ENCODE data around the gene CASTOR1.
A peak's percentile ranks its signal among the peaks of the same experiment; 100 is the strongest.

CASTOR1 gene

DNA sequence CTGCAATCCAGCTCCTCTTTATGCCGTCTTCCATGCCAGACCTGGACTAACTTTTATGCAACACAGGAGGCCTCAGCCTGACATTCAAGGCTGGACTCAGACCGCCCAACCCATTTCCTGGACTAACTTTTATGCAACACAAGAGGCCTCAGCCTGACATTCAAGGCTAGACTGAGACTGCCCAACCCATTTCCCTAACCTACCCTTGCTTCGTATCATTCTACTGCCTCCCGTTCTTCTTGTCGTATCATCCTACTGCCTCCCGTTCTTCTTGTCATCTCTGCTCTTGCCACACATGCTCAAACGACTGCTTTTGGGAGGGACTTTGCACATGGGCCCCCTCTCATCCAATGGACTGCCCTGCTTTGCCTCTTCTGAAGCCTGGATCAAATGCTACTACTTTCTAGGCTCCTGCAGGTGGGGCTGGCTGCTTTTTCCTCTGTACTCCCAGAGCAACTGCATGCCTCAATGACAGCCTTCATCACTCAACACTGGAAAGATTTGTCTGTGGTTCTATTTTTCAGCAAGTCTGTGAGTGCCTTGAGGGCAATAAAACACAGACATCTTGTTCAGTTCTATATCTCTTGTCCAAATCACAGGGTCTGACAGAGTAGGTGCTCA, 29.6 kb upstream of the CASTOR1 start:
- no peak for DNase-seq

DNA sequence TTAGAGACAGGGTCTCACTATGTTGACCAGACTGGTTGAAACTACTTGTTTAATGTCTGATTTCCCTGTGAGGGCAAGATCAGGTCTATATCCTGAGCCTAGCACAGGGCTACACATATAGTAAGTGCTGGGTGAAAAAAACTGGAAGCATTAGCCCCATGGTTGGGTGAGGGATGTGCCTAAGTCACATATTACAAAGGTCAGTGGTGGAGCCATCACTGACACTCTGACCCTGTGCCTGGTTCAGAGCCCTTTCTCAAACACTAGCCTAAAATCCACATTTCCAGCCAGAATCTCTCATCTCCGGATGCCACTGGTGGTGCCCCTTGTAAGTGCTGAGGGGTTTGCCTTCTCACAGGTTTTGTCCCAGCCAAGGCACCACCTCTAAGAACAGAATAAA, 28.5 kb upstream of the CASTOR1 start:
- DNase-seq, result no peak

DNA sequence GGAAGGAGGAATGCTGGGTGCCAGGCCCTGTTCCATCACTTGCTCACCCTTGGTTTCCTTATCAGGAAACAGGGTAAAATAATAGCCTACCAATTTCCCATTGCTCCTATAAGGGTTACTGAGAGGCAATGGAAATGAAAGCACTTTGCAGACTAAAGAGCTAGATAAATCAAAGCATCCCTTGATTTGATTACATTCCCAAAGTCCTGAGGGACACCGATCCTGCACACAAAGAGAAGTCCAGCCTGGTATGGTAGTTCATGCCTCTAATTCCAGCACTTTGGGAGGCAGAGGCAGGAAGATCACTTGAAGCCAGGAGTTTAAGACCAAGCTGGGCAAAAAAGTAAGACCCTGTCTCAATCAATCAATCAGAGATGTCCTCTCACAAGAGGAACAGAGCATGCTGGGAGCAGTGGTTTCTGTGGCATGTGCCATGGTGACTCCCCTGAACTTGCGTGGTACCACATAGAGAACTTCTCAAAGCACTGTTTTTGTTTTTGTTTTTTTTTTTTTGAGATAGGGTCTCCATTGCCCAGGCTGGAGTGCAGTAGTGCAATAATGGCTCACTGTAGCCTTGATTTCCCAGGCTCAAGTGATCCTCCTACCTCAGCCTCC, 26.8 kb upstream of the CASTOR1 start:
- DNase-seq, result no peak

DNA sequence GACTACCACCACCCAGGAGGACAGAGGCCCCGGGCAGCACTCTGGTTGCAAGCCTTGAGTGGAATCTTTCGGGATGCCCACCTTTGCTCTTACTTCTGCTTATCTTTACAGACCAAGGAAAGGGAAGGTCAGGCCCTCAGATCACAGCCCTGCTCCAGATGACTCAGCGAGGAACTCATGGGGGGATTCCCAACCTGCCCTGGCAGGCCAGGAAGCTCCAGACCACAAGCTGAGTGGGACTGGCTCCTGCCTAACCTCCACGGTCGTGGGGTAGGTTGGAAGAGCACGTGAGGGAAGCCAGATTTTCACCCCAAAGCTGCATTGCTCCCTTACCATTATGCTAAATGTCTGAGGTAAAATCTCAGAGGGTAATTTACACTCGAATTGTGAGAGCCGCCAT, 25.6 kb upstream of the CASTOR1 start:
- DNase-seq, result no peak

DNA sequence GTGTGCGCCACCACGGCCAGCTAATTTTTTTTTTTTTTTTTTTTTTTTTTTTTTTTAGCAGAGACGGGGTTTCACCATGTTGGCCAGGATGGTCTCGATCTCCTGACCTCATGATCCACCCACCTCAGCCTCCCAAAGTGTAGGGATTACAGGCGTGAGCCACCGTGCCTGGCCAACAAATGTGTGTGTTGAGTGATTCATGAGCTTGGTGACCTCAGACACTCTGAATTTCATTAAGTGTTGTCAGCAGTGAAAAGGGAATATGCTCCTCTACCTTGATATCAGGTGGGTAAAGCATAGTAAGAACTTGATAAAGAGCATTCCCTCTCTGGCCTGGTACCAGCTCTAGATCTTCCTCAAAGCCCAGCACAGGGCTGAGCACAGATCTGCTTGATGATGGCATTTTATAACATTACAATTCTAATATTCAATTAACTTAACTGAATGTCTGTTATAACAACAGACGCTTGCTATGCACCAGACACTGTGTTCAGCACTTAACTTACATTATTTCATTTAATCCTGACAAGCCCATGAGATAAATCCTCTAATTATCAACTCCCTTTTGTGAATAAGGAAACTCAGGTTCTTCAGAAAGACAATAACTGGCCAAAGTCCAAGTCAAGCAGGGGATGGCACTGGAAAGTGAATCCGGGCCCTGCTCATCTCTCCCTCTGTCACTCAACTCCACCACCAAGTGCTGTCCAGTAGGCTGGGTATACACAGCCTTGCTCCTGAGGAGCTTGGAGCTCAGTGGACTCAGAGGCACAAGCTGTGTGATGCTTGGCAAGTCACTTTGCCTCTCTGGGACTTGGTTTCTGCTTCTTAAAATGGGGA, 24.4 kb upstream of the CASTOR1 start:
- DNase-seq, result no peak

DNA sequence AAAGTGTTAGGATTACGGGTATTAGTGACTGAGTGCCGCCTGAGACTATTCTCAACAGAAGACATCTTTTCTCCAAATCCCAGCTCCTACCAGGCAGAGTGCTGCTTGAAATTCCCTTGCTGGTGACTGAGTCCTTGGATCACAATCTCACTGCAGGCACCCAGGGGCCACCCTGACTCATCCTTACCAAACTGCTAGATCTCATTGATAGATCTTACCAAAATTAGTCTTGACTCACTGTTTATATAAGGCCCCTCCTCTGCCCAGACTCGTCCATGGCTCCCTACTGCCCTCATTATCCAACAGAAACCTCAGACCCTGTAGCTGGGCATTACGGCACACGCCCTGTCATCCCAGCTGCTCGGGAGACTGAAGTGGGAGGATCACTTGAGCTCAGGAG, 22.7 kb upstream of the CASTOR1 start:
- no peak for DNase-seq

DNA sequence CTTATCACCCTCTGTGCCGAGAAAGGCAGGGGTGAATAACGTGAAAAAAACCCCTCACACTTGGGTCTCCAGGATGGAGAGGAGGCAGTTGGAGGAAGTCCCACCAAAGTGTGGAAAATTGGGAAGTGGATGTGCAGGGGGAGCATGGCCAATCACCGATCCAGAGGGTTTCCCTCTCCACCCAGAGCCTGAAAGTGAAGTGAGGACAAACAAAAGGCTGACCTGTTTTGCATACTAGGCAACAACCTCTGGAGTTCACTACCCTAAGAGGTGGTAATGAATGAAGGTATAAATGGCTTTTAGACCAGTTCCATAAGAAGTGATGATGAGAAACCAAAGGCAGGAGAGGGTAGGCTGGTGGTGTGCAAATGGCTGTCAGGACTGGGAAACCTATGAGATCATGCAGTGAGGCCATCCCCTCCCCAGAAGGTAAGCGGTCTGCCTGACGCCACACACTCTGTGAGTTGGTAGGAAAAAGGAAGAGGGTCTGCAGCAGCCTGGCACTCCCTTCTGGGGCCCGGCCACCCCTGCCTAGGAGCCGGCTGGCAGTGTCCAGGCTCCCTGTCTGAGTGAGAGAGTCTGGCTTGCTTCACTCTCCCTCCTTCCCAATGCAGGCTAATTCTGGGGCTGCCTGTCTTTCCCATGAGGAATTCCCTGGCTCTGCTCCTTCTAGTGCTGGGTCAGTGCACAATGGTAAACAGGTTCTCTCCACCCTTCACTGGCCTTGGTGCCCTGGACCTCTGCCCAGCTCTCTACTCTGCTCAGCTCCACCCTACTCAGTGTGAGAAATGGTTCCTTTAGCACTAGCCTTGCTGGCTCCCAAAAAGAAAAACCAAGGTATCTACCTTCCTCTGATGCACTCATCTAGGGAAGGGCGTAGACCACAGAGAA, 21.8 kb upstream of the CASTOR1 start:
- DNase-seq, result no peak

DNA sequence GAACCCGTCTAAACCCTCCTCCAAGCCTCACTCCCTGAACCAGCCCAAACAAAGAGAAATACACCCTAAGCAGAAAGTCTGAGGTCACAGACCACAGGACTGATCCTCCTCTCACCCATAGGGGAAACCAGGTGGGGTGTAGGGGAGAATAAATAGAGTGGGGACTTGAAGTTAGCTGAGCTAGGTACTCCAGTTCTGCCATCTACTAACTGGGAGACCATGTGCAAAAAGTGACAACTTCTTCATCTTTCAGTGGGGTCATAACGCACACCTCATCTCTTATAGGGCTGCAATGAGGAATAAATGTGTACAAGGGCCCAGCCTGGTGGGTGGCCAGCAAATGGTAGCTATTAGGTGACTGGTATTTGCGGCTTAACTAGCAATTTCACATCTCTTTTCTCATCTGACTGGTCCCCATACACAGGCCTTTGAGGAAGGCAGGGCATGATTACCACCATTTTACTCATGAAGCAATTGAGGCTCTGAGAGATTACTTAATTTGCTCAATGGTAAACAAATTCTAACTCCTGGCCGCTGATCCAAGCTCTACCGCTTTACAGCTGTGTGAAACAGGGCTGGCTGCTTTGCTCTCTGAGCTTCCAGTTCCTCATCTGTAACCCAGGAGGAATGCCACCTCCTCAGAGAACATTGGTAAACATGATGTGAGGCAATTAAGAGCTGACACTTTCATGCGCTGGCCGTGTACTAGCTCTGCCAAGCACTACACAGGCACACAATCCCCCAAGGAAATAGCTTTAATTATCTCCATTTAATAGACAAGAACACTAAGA, 20.8 kb upstream of the CASTOR1 start:
- DNase-seq, result peak; percentile 35

DNA sequence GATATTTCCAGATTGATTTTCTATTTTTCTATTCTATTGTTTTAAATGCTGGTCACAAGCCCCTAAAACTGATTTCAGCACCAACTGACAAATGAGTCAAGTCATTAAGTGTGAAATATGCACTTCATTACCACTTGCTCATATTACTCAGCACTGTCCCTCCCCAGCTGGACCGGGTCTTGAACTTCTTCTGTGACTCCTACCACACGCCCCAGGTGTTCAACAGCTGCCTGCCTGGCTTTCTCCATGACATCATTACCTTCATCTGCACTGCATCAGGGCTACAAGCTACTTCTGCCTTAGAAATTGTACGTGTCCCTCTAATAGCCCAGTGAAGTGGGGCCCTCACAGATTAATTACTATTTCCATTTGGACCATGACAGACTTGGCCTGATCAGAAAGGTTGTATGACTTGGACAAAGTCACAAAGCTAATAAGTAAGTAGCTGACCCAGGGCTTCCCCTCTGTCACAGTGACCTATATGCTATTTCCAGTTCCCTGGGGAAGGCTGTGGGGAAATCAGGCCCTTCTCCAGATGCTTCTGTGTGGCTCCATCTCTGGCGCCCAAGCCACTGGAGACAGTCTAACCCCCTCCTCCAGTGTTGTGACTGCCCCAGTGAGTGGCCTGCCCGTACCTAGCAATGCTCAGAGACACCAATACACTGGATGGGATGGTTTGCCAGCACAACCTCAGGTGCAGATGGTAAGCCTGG, 19.4 kb upstream of the CASTOR1 start:
- no peak for DNase-seq

DNA sequence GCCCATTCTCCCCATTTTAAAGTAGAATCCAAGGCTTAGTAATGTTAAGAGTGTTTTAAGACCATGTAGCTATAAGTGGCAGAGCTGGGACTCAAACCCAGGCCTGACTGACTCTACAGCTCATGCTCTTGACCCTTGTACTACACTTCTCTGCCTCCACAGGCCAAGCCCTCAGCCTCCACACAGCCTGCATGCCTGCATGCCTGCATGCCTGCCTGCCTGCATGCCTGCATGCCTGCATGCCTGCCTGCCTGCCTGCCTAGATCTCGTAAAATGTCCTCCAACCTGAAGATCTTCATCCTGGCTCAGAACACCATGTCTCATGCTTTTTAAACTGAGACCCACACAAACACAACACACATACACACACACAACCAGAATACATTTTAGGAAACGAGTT, 18.8 kb upstream of the CASTOR1 start:
- DNase-seq, result no peak

DNA sequence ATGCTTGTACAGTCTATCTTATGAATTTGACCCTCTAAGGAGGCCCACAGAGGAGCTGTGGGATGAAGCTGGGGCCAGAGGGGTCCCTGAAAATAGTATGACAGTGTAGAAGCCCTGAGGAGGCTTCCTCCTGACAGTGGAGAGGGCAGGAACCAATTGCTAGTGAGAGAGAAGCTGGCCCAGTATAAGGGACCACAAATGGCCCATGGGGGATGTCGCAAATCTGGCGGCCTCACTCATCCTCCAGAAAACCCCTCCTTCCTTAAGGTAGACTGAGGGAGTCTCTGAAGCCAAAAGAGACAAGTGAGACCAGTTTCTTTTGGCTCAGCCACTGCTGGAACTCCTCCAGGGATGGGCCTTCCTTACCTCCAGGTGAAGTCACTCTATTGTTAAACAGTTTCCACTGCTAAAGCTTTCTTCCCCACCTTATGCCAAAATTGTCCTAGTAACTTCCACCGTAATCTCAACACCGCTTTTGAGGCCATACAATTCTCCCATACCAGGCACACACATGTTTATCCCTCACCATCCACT, 17.8 kb upstream of the CASTOR1 start:
- DNase-seq, result no peak

DNA sequence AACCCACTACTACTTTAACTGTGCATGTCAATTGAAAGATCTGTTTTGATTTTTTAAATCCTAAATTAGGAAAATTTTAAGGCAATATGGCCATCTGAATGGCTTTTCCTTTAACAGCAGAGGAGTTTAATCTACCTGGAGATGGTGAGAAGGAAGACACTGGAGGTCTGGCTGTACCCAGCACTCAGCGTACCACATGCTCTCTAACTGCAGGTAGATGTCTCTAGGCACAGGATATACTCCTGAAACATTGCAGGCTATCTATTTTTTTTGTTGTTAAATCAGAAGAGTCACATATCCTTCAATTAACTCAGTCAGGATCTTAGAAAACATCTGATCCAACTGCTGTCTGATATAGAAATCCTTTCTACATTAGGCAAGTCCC, 17.3 kb upstream of the CASTOR1 start:
- no peak for DNase-seq

DNA sequence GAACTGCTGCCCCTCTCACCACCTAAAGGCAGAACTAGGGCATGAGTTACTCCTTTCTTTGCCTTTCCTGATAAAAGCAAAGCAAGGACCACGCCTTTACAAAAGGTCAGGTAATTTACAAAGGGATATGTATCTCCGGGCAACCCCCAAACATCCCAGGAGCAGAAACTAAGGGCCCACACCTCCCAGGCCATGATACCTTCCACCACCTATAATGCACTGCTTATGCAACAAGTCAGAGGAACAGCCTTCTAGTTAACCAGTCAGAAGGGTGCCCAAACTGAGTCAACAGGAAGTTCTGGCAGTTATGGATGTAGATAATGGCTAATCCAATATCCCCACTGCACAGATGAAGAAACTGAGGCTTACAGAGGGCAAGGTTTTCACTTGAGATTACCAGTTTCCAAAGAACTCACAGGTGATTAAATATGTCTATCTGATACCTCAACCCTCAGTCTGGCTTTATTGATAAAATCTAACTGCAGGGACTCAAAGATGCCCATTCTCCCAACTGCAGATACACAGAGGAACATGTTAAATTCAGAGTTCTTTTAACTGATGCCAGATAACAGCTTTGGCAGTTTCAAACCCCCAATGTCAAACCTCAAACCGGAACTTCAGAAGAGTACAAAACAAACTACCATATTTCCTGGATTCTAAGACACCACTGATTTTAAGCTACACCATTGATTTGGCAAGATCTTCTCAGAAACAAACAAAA, 16.8 kb upstream of the CASTOR1 start:
- DNase-seq, result peak; percentile 92

DNA sequence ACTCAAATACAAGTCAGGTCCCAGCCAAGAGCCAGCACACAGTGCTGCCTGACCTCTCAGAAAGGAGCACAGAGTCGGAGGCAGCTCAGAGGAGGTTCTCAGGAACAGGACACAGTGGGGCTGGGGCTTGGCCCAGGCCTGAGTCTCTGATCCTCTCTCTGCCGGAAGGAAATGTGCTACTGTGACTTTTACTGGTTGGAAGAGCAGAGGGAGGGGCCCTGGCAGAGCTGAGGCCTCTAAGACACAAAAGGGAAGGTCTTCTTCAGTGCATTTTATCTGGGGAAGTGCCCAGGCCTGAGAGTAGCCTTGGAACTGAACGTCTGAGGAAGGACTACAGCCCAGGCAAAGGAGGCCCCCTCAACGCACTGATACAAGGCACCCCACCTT, 16.2 kb upstream of the CASTOR1 start:
- DNase-seq, result peak; percentile 81

DNA sequence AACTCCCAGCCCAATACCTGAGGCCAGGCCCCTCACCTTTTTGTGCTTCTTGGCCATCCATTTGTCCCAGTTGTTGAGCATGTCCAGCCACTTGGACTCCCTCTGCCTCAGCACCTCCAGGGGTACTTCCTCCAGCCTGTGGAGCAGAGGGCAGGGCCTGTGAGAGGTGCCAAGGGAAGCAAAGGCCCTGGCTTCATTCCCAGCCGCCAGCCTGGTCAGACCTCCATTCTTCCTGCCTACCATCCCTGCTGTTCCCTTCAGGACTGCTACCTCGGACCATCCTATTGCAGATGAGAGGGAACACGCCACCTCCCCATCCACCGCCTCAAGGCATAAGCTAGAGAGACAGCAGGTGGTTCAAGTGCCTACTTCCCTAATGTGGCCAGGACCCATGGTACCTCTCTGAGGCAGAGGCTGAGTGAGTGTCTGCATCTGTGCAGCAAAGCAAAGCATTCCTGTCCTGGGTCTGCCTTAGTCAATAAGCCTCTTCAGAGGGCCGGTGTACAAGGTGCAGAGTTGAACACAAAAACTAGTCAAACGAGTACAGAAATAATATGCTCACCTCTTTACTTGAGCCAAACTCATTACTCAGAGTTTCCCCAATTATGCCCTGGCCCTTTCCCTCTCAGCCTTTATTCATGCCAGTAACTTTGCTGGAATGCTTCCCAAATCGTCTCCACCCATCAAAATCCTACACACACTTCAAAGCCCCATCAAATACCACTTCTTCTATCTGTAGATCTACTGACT, 15.4 kb upstream of the CASTOR1 start:
- DNase-seq, result no peak

DNA sequence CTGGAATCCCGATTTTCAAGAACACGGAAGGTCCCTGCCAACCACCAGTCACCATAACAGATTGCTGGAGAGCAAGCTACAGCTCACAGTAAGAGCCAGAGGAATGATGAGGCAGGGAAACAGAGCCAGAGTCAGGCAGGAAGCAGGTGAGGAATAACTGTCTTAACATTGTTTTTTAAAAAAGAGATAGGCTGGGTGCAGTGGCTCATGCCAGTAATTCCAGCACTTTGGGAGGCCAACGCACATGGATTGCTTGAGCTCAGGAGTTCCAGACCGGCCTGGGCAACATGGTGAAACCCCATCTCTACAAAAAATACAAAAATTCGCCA, 13.5 kb upstream of the CASTOR1 start:
- no peak for DNase-seq

DNA sequence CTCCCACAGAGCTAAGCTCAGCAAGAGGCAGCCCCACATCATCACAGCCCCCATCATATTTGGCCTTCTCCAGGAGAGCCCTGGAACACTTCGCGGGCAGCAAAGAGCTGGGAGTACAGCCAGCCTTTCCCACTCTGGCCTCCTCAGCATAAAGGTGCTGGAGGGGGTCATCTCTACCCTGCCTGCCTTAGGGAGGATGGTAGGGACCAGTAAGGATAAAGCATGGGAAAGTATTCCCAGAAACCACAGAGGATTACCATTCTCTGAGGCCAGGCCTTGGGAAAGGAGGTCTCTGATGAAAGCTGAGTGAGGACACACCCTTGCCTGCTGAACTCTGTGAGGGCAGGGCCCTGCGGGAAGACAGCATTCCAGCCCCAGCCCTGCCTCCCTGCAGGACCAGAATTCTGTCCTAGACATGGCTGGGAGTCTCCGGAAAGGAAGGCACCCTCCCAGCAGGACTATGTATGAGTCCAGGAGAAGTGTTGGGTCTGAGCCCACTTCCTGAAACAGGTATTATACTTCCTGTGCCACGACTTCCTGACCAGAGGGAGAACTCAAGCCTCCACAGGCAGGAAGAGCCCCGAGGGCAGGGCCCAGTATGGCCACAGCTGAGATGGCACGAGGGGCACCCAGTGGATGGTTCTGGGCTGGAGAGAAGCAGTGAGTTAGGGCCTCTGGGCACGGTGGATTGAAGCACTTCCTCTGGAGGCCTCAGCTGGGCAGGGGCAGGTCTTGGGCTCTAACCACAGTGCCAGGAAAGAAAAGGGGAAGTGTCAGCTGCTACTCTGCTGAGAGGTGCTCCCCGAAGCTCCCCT, 12.9 kb upstream of the CASTOR1 start:
- DNase-seq, result peak; percentile 62

DNA sequence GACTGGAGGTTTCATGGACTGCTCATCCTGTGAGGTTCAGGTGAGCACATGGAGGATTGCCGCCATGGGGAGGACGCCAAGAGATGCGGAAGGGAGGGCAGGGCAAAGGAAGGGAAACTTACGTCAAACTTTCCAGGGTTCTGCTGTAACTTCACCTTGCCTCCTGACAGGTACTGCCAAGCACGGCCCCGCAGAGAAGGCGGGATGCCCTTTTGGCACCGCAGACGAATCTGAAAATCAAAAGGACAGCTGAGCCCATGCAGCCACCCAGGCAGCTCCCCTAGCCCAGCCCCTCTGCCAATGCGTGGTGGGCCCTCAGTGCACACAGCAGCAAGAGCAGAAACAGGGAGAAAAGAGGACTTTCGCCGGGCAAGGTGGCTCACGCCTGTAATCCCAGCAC, 10.0 kb upstream of the CASTOR1 start:
- no peak for DNase-seq

DNA sequence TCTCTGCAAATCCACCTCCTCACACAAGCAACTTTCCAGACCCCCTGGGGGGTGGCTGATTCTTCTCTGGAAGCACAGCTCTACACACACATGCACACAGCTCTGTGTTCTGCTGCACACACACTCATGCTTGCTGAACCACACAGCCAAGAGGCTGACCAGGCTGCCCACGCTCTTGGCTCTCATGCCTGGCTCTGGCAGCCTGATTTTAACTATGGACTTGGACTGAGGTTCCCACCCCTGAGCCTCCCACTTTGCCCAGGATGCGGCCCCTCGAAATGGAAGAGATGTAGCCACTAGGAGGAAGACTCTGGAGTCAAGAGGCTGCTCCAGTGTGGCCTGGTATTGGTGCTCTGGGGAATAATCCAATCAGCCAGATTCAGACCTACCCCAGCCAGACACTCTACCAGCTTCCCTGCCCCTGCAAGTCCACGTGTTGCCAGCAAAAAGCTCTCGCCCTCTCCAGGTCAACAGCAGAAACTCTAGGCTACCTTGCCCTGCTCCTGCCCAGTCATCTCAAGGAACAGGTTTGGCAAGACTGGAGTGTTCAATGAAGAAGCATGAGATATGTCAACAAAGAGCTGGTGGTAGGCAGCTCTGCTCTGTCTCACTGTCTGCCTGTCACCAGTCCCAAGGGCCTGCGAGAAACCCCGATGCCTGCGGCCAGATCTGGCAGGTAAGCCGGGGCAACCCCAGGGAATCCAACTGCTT, 8.8 kb upstream of the CASTOR1 start:
- no peak for DNase-seq
